ENCODE data around the gene DDX49.

GRCh38 chr19:18946918-18947317 lies 27.4 kb downstream of the DDX49 start:
- TF ChIP-seq CTCF (IDR thresholded peaks at IDR 0.05) (no peak), POLR2A (IDR thresholded peaks at IDR 0.05) (no peak)
